GM23248 (cell line): ENCODE data around the gene IGFBP6.

Experiments used
- EZH2 ChIP-seq: fragments of 200-600 bp; sonication (generic); IDR thresholded peaks from 2 replicates; pipeline ENCODE4 v1.6.1; 2018; ENCODE audit warnings: antibody characterized with exemption, mild to moderate bottlenecking; ENCODE audit not compliant: insufficient read depth, poor library complexity, severe bottlenecking
- EZH2phosphoT487 ChIP-seq: fragments of 200-600 bp; sonication (generic); IDR thresholded peaks from 2 replicates; pipeline ENCODE4 v1.6.1; 2018; ENCODE audit warnings: antibody characterized with exemption, moderate library complexity, mild to moderate bottlenecking, low read depth; ENCODE audit not compliant: insufficient read depth

DNA sequence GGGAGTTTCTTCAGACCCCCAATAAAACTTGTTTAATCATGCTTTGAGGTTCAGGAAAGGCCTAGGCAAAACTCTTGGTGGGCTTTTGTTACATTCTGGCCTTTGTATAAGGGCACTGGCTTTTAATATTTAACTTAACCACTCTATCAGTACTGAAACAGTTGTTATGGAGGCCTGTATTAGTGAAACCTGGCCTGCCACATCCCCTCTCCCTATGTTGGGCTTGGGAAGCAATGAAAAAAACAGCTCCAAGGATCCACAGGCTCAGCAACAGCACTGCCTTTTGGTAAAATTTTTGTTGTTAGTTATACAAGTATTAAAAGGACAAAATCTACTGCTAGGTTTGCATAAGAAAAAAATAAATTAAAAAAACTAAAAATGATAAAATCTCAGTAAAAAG is 16.5 kb downstream of the IGFBP6 start:
- TF ChIP-seq EZH2phosphoT487 (no peak), EZH2 (no peak)
